ENCODE results near the gene PRCC.

PRCC gene

GRCh38 chr1:156742801-156743200 is 24.5 kb upstream of the PRCC start:
- Histone ChIP-seq H2AFZ (ENCODE audit: low read length) (no peak overlapping the region), H3K27ac (ENCODE audit: low read depth, low read length, poor library complexity, severe bottlenecking) (no peak overlapping the region), H3K79me2 (ENCODE audit: insufficient read depth, low read length) (peaks cover 25% of the 10 kb centered on the region), H3K9me2 (ENCODE audit: low read depth, low read length) (no peaks in the 10 kb centered on the region), H3F3A (ENCODE audit: insufficient read depth, low read length) (0 out of 2 replicates have a peak, but pooled peaks cover 9% of the 10 kb centered on the region), H3K27me3 (ENCODE audit: insufficient read depth, low read length) (no peaks in the 10 kb centered on the region), H3K9ac (ENCODE audit: low read length) (no peak overlapping the region), H3K4me3 (ENCODE audit: low read depth, low read length, poor library complexity, severe bottlenecking) (no peak overlapping the region), H3K36me3 (ENCODE audit: insufficient read depth, low read length) (peaks cover 72% of the 10 kb centered on the region), H3K4me1 (ENCODE audit: insufficient read depth, low read length, severe bottlenecking) (peaks cover 39% of the 10 kb centered on the region), H4K20me1 (ENCODE audit: insufficient read depth, low read length) (no peaks in the 10 kb centered on the region), H3K9me3 (ENCODE audit: low read length) (no peaks in the 10 kb centered on the region), H3K4me2 (ENCODE audit: low read length) (no peak overlapping the region)
- no peak for TF ChIP-seq EZH2 (IDR thresholded peaks at IDR 0.05; ENCODE audit: borderline replicate concordance, low read length)
- TF ChIP-seq CTCF (IDR thresholded peaks at IDR 0.05; ENCODE audit: low read length): no peak

- no peak overlapping the region for H3K4me2 ChIP-seq (ENCODE audit: low read length)
- TF ChIP-seq EZH2 (IDR thresholded peaks at IDR 0.05; ENCODE audit: borderline replicate concordance, low read length): no peak
- no peak for TF ChIP-seq CTCF (IDR thresholded peaks at IDR 0.05; ENCODE audit: low read length)
- peaks cover 34% of the 10 kb centered on the region for H3K79me2 ChIP-seq (ENCODE audit: insufficient read depth, low read length)
Measured at GRCh38 chr1:156743367-156744302, 23.7 kb upstream of the PRCC start.

GRCh38 chr1:156744344-156744743 is 23.0 kb upstream of the PRCC start:
- no peak overlapping the region for H2AFZ ChIP-seq (ENCODE audit: low read length)
- H3K27ac ChIP-seq (ENCODE audit: low read depth, low read length, poor library complexity, severe bottlenecking): no peak overlapping the region
- no peak overlapping the region for H3K4me3 ChIP-seq (ENCODE audit: low read depth, low read length, poor library complexity, severe bottlenecking)
- TF ChIP-seq EZH2 (IDR thresholded peaks at IDR 0.05; ENCODE audit: borderline replicate concordance, low read length): no peak
- no peak for TF ChIP-seq CTCF (IDR thresholded peaks at IDR 0.05; ENCODE audit: low read length)
- H3K79me2 ChIP-seq (ENCODE audit: insufficient read depth, low read length): peaks cover 41% of the 10 kb centered on the region
- H3K4me1 ChIP-seq (ENCODE audit: insufficient read depth, low read length, severe bottlenecking): peaks cover 54% of the 10 kb centered on the region
- H3F3A ChIP-seq (ENCODE audit: insufficient read depth, low read length): 0 out of 2 replicates have a peak, but pooled peaks cover 9% of the 10 kb centered on the region
- no peaks in the 10 kb centered on the region for H3K9me3 ChIP-seq (ENCODE audit: low read length)
- H3K36me3 ChIP-seq (ENCODE audit: insufficient read depth, low read length): peaks cover 57% of the 10 kb centered on the region
- no peaks in the 10 kb centered on the region for H3K9me2 ChIP-seq (ENCODE audit: low read depth, low read length)
- H3K4me2 ChIP-seq (ENCODE audit: low read length): no peak overlapping the region
- no peaks in the 10 kb centered on the region for H4K20me1 ChIP-seq (ENCODE audit: insufficient read depth, low read length)
- H3K9ac ChIP-seq (ENCODE audit: low read length): no peak overlapping the region
- no peaks in the 10 kb centered on the region for H3K27me3 ChIP-seq (ENCODE audit: insufficient read depth, low read length)

More at GRCh38 chr1:156743367-156744302, 23.7 kb upstream of the PRCC start:
- H4K20me1 ChIP-seq (ENCODE audit: insufficient read depth, low read length): no peaks in the 10 kb centered on the region
- peaks cover 63% of the 10 kb centered on the region for H3K36me3 ChIP-seq (ENCODE audit: insufficient read depth, low read length)
- no peak overlapping the region for H3K9ac ChIP-seq (ENCODE audit: low read length)
- no peaks in the 10 kb centered on the region for H3K27me3 ChIP-seq (ENCODE audit: insufficient read depth, low read length)
- no peak overlapping the region for H2AFZ ChIP-seq (ENCODE audit: low read length)
- H3K9me3 ChIP-seq (ENCODE audit: low read length): no peaks in the 10 kb centered on the region
- H3K4me1 ChIP-seq (ENCODE audit: insufficient read depth, low read length, severe bottlenecking): peaks cover 47% of the 10 kb centered on the region
- no peaks in the 10 kb centered on the region for H3K9me2 ChIP-seq (ENCODE audit: low read depth, low read length)
- no peak overlapping the region for H3K4me3 ChIP-seq (ENCODE audit: low read depth, low read length, poor library complexity, severe bottlenecking)
- H3F3A ChIP-seq (ENCODE audit: insufficient read depth, low read length): 0 out of 2 replicates have a peak, but pooled peaks cover 9% of the 10 kb centered on the region
- H3K27ac ChIP-seq (ENCODE audit: low read depth, low read length, poor library complexity, severe bottlenecking): no peak overlapping the region
